HepG2 (cell line): ENCODE measurements around the gene CEP68. TPM values are rescaled to one million over a fixed set of nuclear protein-coding genes. Genes with fewer than 3 reads are reported as not detected.
A peak's percentile ranks its signal among the peaks of the same experiment; 100 is the strongest.

Experiments
- ATAC-seq: fragments of 200-7000 bp; cut with Tn5 transposase; 3 replicates; pipeline ENCODE4 v1.9.1; 2020; ENCODE audit warnings: mild to moderate bottlenecking, moderate library complexity
- BruUV-seq: library from RNA; stranded (reverse); fragments of 400-500 nt; replicated peaks from 2 replicates; lab custom pipeline; 2021; lab: Mats Ljungman, UMichigan
- CTCF ChIA-PET: fragments of 300-600 bp; formaldehyde crosslinking; extraction: SDS; loops from one replicate; lab custom pipeline; 2021; ENCODE audit warnings: low total read pairs, inconsistent platforms, low intra/inter-chr PET ratio; lab: Yijun Ruan, JAX
- POLR2A ChIA-PET: fragments of 350-600 bp; sonication (Branson Sonifier 250); formaldehyde crosslinking; loops from one replicate; lab custom pipeline; 2020; ENCODE audit warnings: antibody characterized with exemption, inconsistent platforms; lab: Yijun Ruan, JAX
- DNase-seq: peaks from one replicate; pipeline ENCODE4 v3.0.0-alpha.2; 2015; ENCODE audit warnings: low spot score
- FAIRE-seq: peaks from 3 replicates; lab custom pipeline; 2011; peaks lifted over from hg19 to GRCh38; lab: Jason Lieb, UNC
- H2AFZ ChIP-seq: one replicate; pipeline ENCODE4 v1.6.1; 2011; ENCODE audit warnings: low read length, inconsistent platforms
- H3K27ac ChIP-seq: fragments of 300-600 bp; 3 replicates; pipeline ENCODE4 v1.8.0; 2011; ENCODE audit warnings: mixed run types, mild to moderate bottlenecking, mixed read lengths, low read length, inconsistent platforms; ENCODE audit not compliant: insufficient read depth; ENCODE audit errors: extremely low read length
- H3K27me3 ChIP-seq, 2 experiments: fragments of 200-600 bp in 1 of 2; 2 replicates in 1 of 2; 3 replicates in 1 of 2; pipeline versions ENCODE4 v1.6.0 to v1.8.0; 2011; ENCODE audit warnings: low read length in 2 of 2, mild to moderate bottlenecking in 2 of 2, moderate library complexity in 2 of 2, inconsistent platforms in 1 of 2; ENCODE audit not compliant: insufficient read depth in 2 of 2, control insufficient read depth in 1 of 2
- H3K36me3 ChIP-seq, 2 experiments: fragments of 200-600 bp in 1 of 2; replicated peaks in 1 of 2; 2 replicates in 1 of 2; 3 replicates in 1 of 2; pipeline versions ENCODE4 v1.5.1 to v1.8.0; 2011; ENCODE audit warnings: low read length in 2 of 2, inconsistent platforms in 1 of 2; ENCODE audit not compliant: insufficient read depth in 2 of 2, control insufficient read depth in 1 of 2
- H3K4me1 ChIP-seq: 2 replicates; pipeline ENCODE4 v1.5.1; 2012; ENCODE audit warnings: low read length, inconsistent platforms; ENCODE audit not compliant: insufficient read depth
- H3K4me2 ChIP-seq: 2 replicates; pipeline ENCODE4 v1.6.0; 2011; ENCODE audit warnings: low read depth, low read length, inconsistent platforms
- H3K4me3 ChIP-seq, 3 experiments: fragments of 200-600 bp in 1 of 3; sonication (generic), shearing (Covaris generic) in 1 of 3; replicated peaks in 1 of 3; 2 replicates each; pipeline ENCODE4 v1.5.1; 2011 to 2016; ENCODE audit warnings: low read length in 3 of 3, inconsistent platforms in 2 of 3, low read depth in 2 of 3, mild to moderate bottlenecking in 2 of 3, control low read depth in 1 of 3, mixed read lengths in 1 of 3; ENCODE audit not compliant: insufficient read depth in 1 of 3
- H3K79me2 ChIP-seq: one replicate; pipeline ENCODE4 v1.6.1; 2011; ENCODE audit warnings: low read length, inconsistent platforms; ENCODE audit not compliant: insufficient read depth
- H3K9ac ChIP-seq: 2 replicates; pipeline ENCODE4 v1.6.0; 2011; ENCODE audit warnings: mild to moderate bottlenecking, low read depth, low read length, inconsistent platforms; ENCODE audit not compliant: insufficient read depth
- H3K9me3 ChIP-seq: 2 replicates; pipeline ENCODE4 v1.5.1; 2012; ENCODE audit warnings: mild to moderate bottlenecking, low read length
- H4K20me1 ChIP-seq: 2 replicates; pipeline ENCODE4 v1.6.0; 2011; ENCODE audit warnings: inconsistent platforms, mild to moderate bottlenecking, low read length, moderate library complexity; ENCODE audit not compliant: insufficient read depth
- BORCS8-MEF2B ChIP-seq: sonication (generic); formaldehyde crosslinking; IDR thresholded peaks from 2 replicates; pipeline ENCODE4 v1.8.0; 2022; ENCODE audit warnings: mild to moderate bottlenecking, missing genetic modification reagents
- FOSL2 ChIP-seq: sonication (generic); formaldehyde crosslinking; IDR thresholded peaks from 2 replicates; pipeline ENCODE4 v1.4.0; 2020; ENCODE audit warnings: missing genetic modification reagents
- MTA1 ChIP-seq: sonication (generic); formaldehyde crosslinking; IDR thresholded peaks from 2 replicates; pipeline ENCODE4 v1.4.0; 2020; ENCODE audit warnings: missing genetic modification reagents, mild to moderate bottlenecking, borderline replicate concordance
- NR2F6 ChIP-seq, 2 experiments: IDR thresholded peaks; 2 replicates each; pipeline ENCODE4 v1.6.1; 2016; ENCODE audit warnings: antibody characterized with exemption in 1 of 2, mild to moderate bottlenecking in 1 of 2
- POLR2A ChIP-seq, 2 experiments: IDR thresholded peaks; 2 replicates each; pipeline ENCODE4 v1.6.1; 2011; ENCODE audit warnings: low read depth in 2 of 2, low read length in 2 of 2, mild to moderate bottlenecking in 1 of 2, moderate library complexity in 1 of 2; ENCODE audit not compliant: insufficient read depth in 1 of 2
- RXRA ChIP-seq: sonication (generic); formaldehyde crosslinking; IDR thresholded peaks from 2 replicates; pipeline ENCODE4 v1.5.1; 2020; ENCODE audit warnings: missing genetic modification reagents
- SOX5 ChIP-seq: IDR thresholded peaks from 2 replicates; pipeline ENCODE4 v1.6.1; 2016; ENCODE audit warnings: borderline replicate concordance
- TCF7 ChIP-seq: sonication (generic); IDR thresholded peaks from 2 replicates; pipeline ENCODE4 v1.6.1; 2016; ENCODE audit warnings: antibody characterized with exemption, low read depth
- TEAD3 ChIP-seq: optimal IDR thresholded peaks from 2 replicates; pipeline ENCODE3; 2016; ENCODE audit warnings: borderline replicate concordance
- ZBTB38 ChIP-seq: sonication (generic); formaldehyde crosslinking; IDR thresholded peaks from 2 replicates; pipeline ENCODE4 v1.5.1; 2020; ENCODE audit warnings: mild to moderate bottlenecking, missing genetic modification reagents
- ZSCAN30 ChIP-seq: sonication (generic); formaldehyde crosslinking; IDR thresholded peaks from 2 replicates; pipeline ENCODE4 v1.5.0; 2020; ENCODE audit warnings: mild to moderate bottlenecking, missing genetic modification reagents
- WGBS: methylation state at CpG from one replicate; pipeline ENCODE4 v1.1.6; 2017; ENCODE audit warnings: low lambda C conversion rate; 5-methylcytosine and 5-hydroxymethylcytosine counted together
- in situ Hi-C: cut with HindIII; loops from 2 replicates; pipeline ENCODE4 v1.10.0; 2017; ENCODE audit warnings: low pct_unique_long_range_greater_than_20kb; ENCODE audit not compliant: extremely low pct_ligation_motif_present
- intact Hi-C: fragments of 100-400 bp; cut with micrococcal nuclease; formaldehyde crosslinking; loops from one replicate; pipeline ENCODE4 v1.10.0; 2022; ENCODE audit not compliant: unreplicated experiment
- polyA plus RNA-seq, 8 experiments: library from polyadenylated mRNA; depleted of rRNA in 3 of 8; stranded (reverse) in 7 of 8; unstranded in 1 of 8; fragments of >200 nt; fragmentation: Illumina TruSeq in 4 of 8; extraction: Trizol in 4 of 8; gene quantifications; 2 replicates each; pipeline versions ENCODE4 v1.2.1 to v1.2.3, GENCODE V29; 2011 to 2016; ENCODE audit warnings: low read depth in 4 of 8, missing spikeins in 1 of 8, mixed read lengths in 1 of 8; ENCODE audit not compliant: insufficient read depth in 1 of 8
- total RNA-seq, 5 experiments: library from RNA; depleted of rRNA; stranded (reverse); fragments of >200 nt; fragmentation: Illumina TruSeq; extraction: Trizol; gene quantifications; 2 replicates each; pipeline ENCODE4 v1.2.3, GENCODE V29; 2016; ENCODE audit warnings: low read depth in 1 of 5
- TF ChIP-seq, protein P1 (sequence below): sonication (generic); formaldehyde crosslinking; IDR thresholded peaks from 2 replicates; pipeline ENCODE4 v1.4.0; 2020; ENCODE audit warnings: missing genetic modification reagents
- TF ChIP-seq, protein P2 (sequence below): sonication (generic); formaldehyde crosslinking; IDR thresholded peaks from 2 replicates; pipeline ENCODE4 v1.8.1; 2023; ENCODE audit warnings: missing genetic modification reagents, mild to moderate bottlenecking, borderline replicate concordance
- TF ChIP-seq, protein P3 (sequence below): sonication (generic); formaldehyde crosslinking; IDR thresholded peaks from 2 replicates; pipeline ENCODE4 v1.5.0; 2020; ENCODE audit warnings: mild to moderate bottlenecking, missing genetic modification reagents, moderate library complexity
- TF ChIP-seq, protein P4 (sequence below): IDR thresholded peaks from 2 replicates; pipeline ENCODE4 v1.6.1; 2016; ENCODE audit warnings: missing compliant biosample characterization, missing genetic modification reagents, borderline replicate concordance

CEP68 gene
- total and polyA plus RNA-seq, 2 of the 13 experiments (the other 11 are each of a cell fraction or from before 2014, with no cell fraction given): 5.7 to 9.3 TPM

DNA sequence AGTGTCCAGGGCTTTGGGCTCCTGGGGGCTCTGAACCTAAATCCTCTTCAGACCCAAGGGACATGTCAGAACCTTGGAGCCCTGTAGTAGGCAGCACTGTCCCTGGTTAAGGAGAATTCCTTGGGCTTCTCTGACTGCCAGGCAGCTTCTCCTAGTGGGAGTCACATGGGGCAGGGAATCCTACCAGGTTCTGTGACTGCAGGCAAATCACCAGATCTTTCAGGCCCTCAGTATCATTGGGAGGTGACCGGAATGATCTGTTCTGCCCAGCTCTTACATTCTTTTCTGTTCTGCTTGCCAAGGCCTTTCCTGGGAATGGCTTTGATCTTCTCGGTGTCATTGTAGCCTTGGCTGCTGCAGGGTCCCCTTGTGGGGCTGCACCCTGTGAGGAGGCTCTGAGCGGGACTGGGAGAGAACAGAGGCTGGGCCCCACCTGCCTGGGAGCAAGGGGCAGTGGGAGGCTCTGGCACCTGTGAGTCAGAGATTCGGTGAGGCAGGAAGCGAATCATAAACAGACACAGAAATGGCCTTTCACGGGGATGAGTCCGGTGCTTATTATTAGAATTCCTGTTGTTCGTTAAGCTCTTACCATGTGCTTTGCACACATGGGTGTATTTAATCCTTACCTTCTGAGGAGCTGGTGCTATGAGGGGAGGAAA lies 14.1 kb downstream of the CEP68 start:
- WGBS: 66% methylated on average over 8 of the region's 8 CpGs
- Histone ChIP-seq H3K9ac (no peak overlapping the region), H2AFZ (no peak overlapping the region), H3K27me3 (no peaks in the 10 kb centered on the region), H3K9me3 (no peaks in the 10 kb centered on the region), H3K36me3 (peaks cover 38 to 53% of the 10 kb centered on the region in 2 experiments), H3K4me3 (no peak overlapping the region), H3K4me1 (peaks cover 38% of the 10 kb centered on the region), H3K27ac (peak overlapping the region; percentile 32), H4K20me1 (no peaks in the 10 kb centered on the region; the same call in 1 of the 2 replicates), H3K4me2 (0 out of 2 replicates have a peak overlapping the region, but pooled peaks have one; percentile 1), H3K79me2 (peaks cover 21% of the 10 kb centered on the region)
- in situ Hi-C loops: loop anchor here (5.0 to 25.0 kb wide), 2 partner anchors 117 to 492 kb away; no protein-coding TSS in a partner anchor
- no TSS peak for BruUV-seq
- ChIA-PET POLR2A (interaction anchor here (1.4 to 5.4 kb wide), 2 partner anchors 14 to 157 kb away, joined by 5 to 35 read pairs; partner anchors contain the start of genes ACTR2 and CEP68), CTCF (no interaction called here)
- DNase-seq (peak; percentile 84), ATAC-seq (peak; percentile 59), FAIRE-seq (no peak)
- intact Hi-C loops: no loop called here
- TF ChIP-seq BORCS8-MEF2B (CRISPR knock-in tag) (0 out of 2 replicates have a peak, but pooled peaks have one; percentile 26), FOSL2 (CRISPR knock-in tag) (peak; percentile 79), ZSCAN30 (CRISPR knock-in tag) (no peak), POLR2A (IDR thresholded peaks at IDR 0.05; ENCODE audit: insufficient read depth in 1 of 2, low read depth in 2 of 2, low read length in 2 of 2) (0 out of 4 replicates have a peak, but pooled peaks of 1 of the 2 experiments have one; percentile 8), SOX5 (CRISPR knock-in tag) (peak; percentile 15; the same call in 1 of the 2 replicates), ZBTB38 (CRISPR knock-in tag) (peak; percentile 40; the same call in 1 of the 2 replicates), NR2F6 (IDR thresholded peaks at IDR 0.05) (no peak), NR2F6 (CRISPR knock-in tag; IDR thresholded peaks at IDR 0.05) (peak; percentile 29; the same call in 1 of the 2 replicates), MTA1 (CRISPR knock-in tag) (no peak), TEAD3 (CRISPR knock-in tag) (peak; percentile 52), TCF7 (peak; percentile 73), RXRA (peak; percentile 49; the same call in 1 of the 2 replicates)
- TF ChIP-seq, protein P1, sequence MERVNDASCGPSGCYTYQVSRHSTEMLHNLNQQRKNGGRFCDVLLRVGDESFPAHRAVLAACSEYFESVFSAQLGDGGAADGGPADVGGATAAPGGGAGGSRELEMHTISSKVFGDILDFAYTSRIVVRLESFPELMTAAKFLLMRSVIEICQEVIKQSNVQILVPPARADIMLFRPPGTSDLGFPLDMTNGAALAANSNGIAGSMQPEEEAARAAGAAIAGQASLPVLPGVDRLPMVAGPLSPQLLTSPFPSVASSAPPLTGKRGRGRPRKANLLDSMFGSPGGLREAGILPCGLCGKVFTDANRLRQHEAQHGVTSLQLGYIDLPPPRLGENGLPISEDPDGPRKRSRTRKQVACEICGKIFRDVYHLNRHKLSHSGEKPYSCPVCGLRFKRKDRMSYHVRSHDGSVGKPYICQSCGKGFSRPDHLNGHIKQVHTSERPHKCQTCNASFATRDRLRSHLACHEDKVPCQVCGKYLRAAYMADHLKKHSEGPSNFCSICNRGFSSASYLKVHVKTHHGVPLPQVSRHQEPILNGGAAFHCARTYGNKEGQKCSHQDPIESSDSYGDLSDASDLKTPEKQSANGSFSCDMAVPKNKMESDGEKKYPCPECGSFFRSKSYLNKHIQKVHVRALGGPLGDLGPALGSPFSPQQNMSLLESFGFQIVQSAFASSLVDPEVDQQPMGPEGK: 0 out of 2 replicates have a peak, but pooled peaks have one; percentile 29
- TF ChIP-seq, protein P2, sequence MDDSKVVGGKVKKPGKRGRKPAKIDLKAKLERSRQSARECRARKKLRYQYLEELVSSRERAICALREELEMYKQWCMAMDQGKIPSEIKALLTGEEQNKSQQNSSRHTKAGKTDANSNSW (CRISPR knock-in tag): no peak
- TF ChIP-seq, protein P3, sequence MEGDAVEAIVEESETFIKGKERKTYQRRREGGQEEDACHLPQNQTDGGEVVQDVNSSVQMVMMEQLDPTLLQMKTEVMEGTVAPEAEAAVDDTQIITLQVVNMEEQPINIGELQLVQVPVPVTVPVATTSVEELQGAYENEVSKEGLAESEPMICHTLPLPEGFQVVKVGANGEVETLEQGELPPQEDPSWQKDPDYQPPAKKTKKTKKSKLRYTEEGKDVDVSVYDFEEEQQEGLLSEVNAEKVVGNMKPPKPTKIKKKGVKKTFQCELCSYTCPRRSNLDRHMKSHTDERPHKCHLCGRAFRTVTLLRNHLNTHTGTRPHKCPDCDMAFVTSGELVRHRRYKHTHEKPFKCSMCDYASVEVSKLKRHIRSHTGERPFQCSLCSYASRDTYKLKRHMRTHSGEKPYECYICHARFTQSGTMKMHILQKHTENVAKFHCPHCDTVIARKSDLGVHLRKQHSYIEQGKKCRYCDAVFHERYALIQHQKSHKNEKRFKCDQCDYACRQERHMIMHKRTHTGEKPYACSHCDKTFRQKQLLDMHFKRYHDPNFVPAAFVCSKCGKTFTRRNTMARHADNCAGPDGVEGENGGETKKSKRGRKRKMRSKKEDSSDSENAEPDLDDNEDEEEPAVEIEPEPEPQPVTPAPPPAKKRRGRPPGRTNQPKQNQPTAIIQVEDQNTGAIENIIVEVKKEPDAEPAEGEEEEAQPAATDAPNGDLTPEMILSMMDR (CRISPR knock-in tag): peak; percentile 23; the same call in 1 of the 2 replicates
- TF ChIP-seq, protein P4, sequence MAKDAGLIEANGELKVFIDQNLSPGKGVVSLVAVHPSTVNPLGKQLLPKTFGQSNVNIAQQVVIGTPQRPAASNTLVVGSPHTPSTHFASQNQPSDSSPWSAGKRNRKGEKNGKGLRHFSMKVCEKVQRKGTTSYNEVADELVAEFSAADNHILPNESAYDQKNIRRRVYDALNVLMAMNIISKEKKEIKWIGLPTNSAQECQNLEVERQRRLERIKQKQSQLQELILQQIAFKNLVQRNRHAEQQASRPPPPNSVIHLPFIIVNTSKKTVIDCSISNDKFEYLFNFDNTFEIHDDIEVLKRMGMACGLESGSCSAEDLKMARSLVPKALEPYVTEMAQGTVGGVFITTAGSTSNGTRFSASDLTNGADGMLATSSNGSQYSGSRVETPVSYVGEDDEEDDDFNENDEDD (CRISPR knock-in tag): 0 out of 2 replicates have a peak, but pooled peaks have one; percentile 7
